ENCODE results near the gene DIP2B. TPM values are rescaled to one million over a fixed set of nuclear protein-coding genes. Genes with fewer than 3 reads are reported as not detected.

The DIP2B gene
- total RNA-seq, 2 donors from 2014 or later = 22.8 to 31.0 TPM

Other genes starting within 250 kb of the DIP2B start
- 10 to 100 TPM; 10.2 to 11.6 TPM for gene LIMA1, start 221.5 kb upstream of the DIP2B start, total RNA-seq
- gene FAM186A, start 108.4 kb upstream of the DIP2B start, total RNA-seq = not detected
- gene LARP4, start 104.1 kb upstream of the DIP2B start, total RNA-seq = 10 to 100 TPM; 22.3 to 33.8 TPM